IMR-90 (cell line): Measurements from ENCODE around the gene OTOG. TPM values are rescaled to one million over a fixed set of nuclear protein-coding genes. Genes with fewer than 3 reads are reported as not detected.

Experiments used
- ATAC-seq: fragments of 200-7000 bp; cut with Tn5 transposase; 2 replicates; pipeline ENCODE4 v1.9.1; 2020; ENCODE audit warnings: low read depth, mild to moderate bottlenecking, moderate library complexity
- BruUV-seq: library from RNA; stranded (reverse); fragments of 400-500 nt; replicated peaks from 2 replicates; lab custom pipeline; 2021; lab: Mats Ljungman, UMichigan
- CTCF ChIA-PET: fragments of 300-600 bp; formaldehyde crosslinking; extraction: SDS; loops from one replicate; lab custom pipeline; 2021; ENCODE audit warnings: antibody characterized with exemption; lab: Yijun Ruan, JAX
- POLR2A ChIA-PET: fragments of 300-600 bp; sonication (Branson Sonifier 250); formaldehyde crosslinking; loops from one replicate; lab custom pipeline; 2022; ENCODE audit warnings: antibody characterized with exemption; ENCODE audit not compliant: unreplicated experiment; lab: Charles Lee
- DNase-seq: peaks from one replicate; pipeline ENCODE4 v3.0.0; 2013
- H2AFZ ChIP-seq: replicated peaks from 2 replicates; pipeline ENCODE3; 2013; ENCODE audit warnings: low read length, mild to moderate bottlenecking; ENCODE audit not compliant: poor library complexity
- H2AK5ac ChIP-seq: 2 replicates; pipeline ENCODE4 v1.6.1; 2013; ENCODE audit warnings: low read depth, low read length, inconsistent platforms
- H2AK9ac ChIP-seq: replicated peaks from 2 replicates; pipeline ENCODE3; 2013; ENCODE audit warnings: mild to moderate bottlenecking, low read depth, low read length, moderate library complexity; ENCODE audit not compliant: poor library complexity
- H2BK120ac ChIP-seq: 2 replicates; pipeline ENCODE4 v1.6.1; 2013; ENCODE audit warnings: low read depth, low read length, inconsistent platforms
- H2BK15ac ChIP-seq: 3 replicates; pipeline ENCODE4 v1.6.1; 2013; ENCODE audit warnings: low read depth, low read length, inconsistent platforms
- H2BK20ac ChIP-seq: 2 replicates; pipeline ENCODE4 v1.6.1; 2013; ENCODE audit warnings: low read depth, mild to moderate bottlenecking, inconsistent platforms, low read length, moderate library complexity
- H2BK5ac ChIP-seq: 2 replicates; pipeline ENCODE4 v1.6.1; 2013; ENCODE audit warnings: mild to moderate bottlenecking, low read depth, low read length, inconsistent platforms; ENCODE audit not compliant: poor library complexity, severe bottlenecking
- H3K14ac ChIP-seq: replicated peaks from 2 replicates; pipeline ENCODE4 v1.6.1; 2013; ENCODE audit warnings: low read depth, low read length, inconsistent platforms
- H3K18ac ChIP-seq: 2 replicates; pipeline ENCODE4 v1.6.1; 2013; ENCODE audit warnings: low read depth, low read length, control low read depth
- H3K23ac ChIP-seq: 2 replicates; pipeline ENCODE4 v1.6.1; 2013; ENCODE audit warnings: low read depth, low read length, inconsistent platforms
- H3K27ac ChIP-seq: 2 replicates; pipeline ENCODE4 v1.5.1; 2013; ENCODE audit warnings: mild to moderate bottlenecking, control low read depth, low read length; ENCODE audit not compliant: insufficient read depth
- H3K27me3 ChIP-seq: 2 replicates; pipeline ENCODE4 v1.6.1; 2013; ENCODE audit warnings: low read length; ENCODE audit not compliant: control insufficient read depth, insufficient read depth
- H3K36me3 ChIP-seq: 2 replicates; pipeline ENCODE4 v1.6.1; 2013; ENCODE audit warnings: low read length, mixed read lengths; ENCODE audit not compliant: control insufficient read depth, insufficient read depth
- H3K4ac ChIP-seq: 2 replicates; pipeline ENCODE4 v1.6.1; 2013; ENCODE audit warnings: low read depth, low read length, inconsistent platforms
- H3K4me1 ChIP-seq: 2 replicates; pipeline ENCODE4 v1.6.1; 2013; ENCODE audit warnings: low read length, mixed read lengths; ENCODE audit not compliant: control insufficient read depth, insufficient read depth
- H3K4me2 ChIP-seq: 2 replicates; pipeline ENCODE4 v1.6.1; 2013; ENCODE audit warnings: low read depth, mild to moderate bottlenecking, control low read depth, low read length, moderate library complexity
- H3K4me3 ChIP-seq: 2 replicates; pipeline ENCODE4 v1.5.1; 2013; ENCODE audit warnings: low read depth, mild to moderate bottlenecking, control low read depth, low read length, moderate library complexity; ENCODE audit not compliant: insufficient read depth
- H3K56ac ChIP-seq: 2 replicates; pipeline ENCODE4 v1.6.1; 2013; ENCODE audit warnings: low read length, inconsistent platforms; ENCODE audit not compliant: insufficient read depth; ENCODE audit errors: extremely low read depth
- H3K79me1 ChIP-seq, 2 experiments: 2 replicates each; pipeline ENCODE4 v1.6.1; 2013; ENCODE audit warnings: low read length in 2 of 2, inconsistent platforms in 1 of 2, low read depth in 1 of 2
- H3K9ac ChIP-seq: 2 replicates; pipeline ENCODE4 v1.6.1; 2013; ENCODE audit warnings: low read depth, low read length, control low read depth
- H3K9me1 ChIP-seq: 2 replicates; pipeline ENCODE4 v1.6.1; 2013; ENCODE audit warnings: low read length, inconsistent platforms; ENCODE audit not compliant: insufficient read depth
- H3K9me3 ChIP-seq: 2 replicates; pipeline ENCODE4 v1.6.1; 2013; ENCODE audit warnings: low read length; ENCODE audit not compliant: control insufficient read depth, insufficient read depth
- H4K20me1 ChIP-seq: 2 replicates; pipeline ENCODE4 v1.6.1; 2013; ENCODE audit warnings: low read length, inconsistent platforms; ENCODE audit not compliant: insufficient read depth
- H4K5ac ChIP-seq: 2 replicates; pipeline ENCODE4 v1.6.1; 2013; ENCODE audit warnings: mild to moderate bottlenecking, low read depth, low read length, control low read depth
- H4K8ac ChIP-seq, 2 experiments: 2 replicates each; pipeline ENCODE4 v1.6.1; 2013; ENCODE audit warnings: low read depth in 2 of 2, low read length in 2 of 2, control low read depth in 1 of 2, inconsistent platforms in 1 of 2
- H4K91ac ChIP-seq: 2 replicates; pipeline ENCODE4 v1.6.1; 2013; ENCODE audit warnings: low read depth, low read length, inconsistent platforms; ENCODE audit not compliant: insufficient read depth
- BHLHE40 ChIP-seq: fragments of 150-350 bp; IDR thresholded peaks from 2 replicates; pipeline ENCODE4 v1.6.1; 2016; ENCODE audit warnings: mild to moderate bottlenecking, low read depth, low read length
- CEBPB ChIP-seq: IDR thresholded peaks from 2 replicates; pipeline ENCODE4 v1.6.1; 2012; ENCODE audit warnings: low read depth, low read length, improper control_type of control experiment
- CHD1 ChIP-seq: IDR thresholded peaks from 2 replicates; pipeline ENCODE4 v1.6.1; 2012; ENCODE audit warnings: low read depth, low read length, improper control_type of control experiment
- ELK1 ChIP-seq: fragments of 150-350 bp; IDR thresholded peaks from 2 replicates; pipeline ENCODE4 v1.6.1; 2016; ENCODE audit warnings: low read depth, mild to moderate bottlenecking, low read length, moderate library complexity, borderline replicate concordance
- FOS ChIP-seq: fragments of 150-350 bp; IDR thresholded peaks from 2 replicates; pipeline ENCODE4 v1.6.1; 2016; ENCODE audit warnings: low read depth, low read length
- MAFK ChIP-seq: IDR thresholded peaks from 2 replicates; pipeline ENCODE4 v1.6.1; 2012; ENCODE audit warnings: low read depth, low read length, improper control_type of control experiment
- MAZ ChIP-seq: IDR thresholded peaks from 2 replicates; pipeline ENCODE4 v1.6.1; 2012; ENCODE audit warnings: low read depth, mild to moderate bottlenecking, low read length, improper control_type of control experiment, moderate library complexity, borderline replicate concordance
- NFE2L2 ChIP-seq: fragments of 150-350 bp; IDR thresholded peaks from 2 replicates; pipeline ENCODE4 v1.6.1; 2016; ENCODE audit warnings: low read depth, mild to moderate bottlenecking, low read length
- POLR2A ChIP-seq: IDR thresholded peaks from 2 replicates; pipeline ENCODE4 v1.6.1; 2012; ENCODE audit warnings: mild to moderate bottlenecking, low read depth, low read length
- RAD21 ChIP-seq: IDR thresholded peaks from 2 replicates; pipeline ENCODE4 v1.6.1; 2012; ENCODE audit warnings: low read length, improper control_type of control experiment
- RCOR1 ChIP-seq: IDR thresholded peaks from 2 replicates; pipeline ENCODE4 v1.6.1; 2012; ENCODE audit warnings: mild to moderate bottlenecking, low read length, improper control_type of control experiment; ENCODE audit not compliant: insufficient replicate concordance
- RFX5 ChIP-seq: IDR thresholded peaks from 2 replicates; pipeline ENCODE4 v1.8.0; 2012; ENCODE audit warnings: low read depth, mild to moderate bottlenecking, low read length, moderate library complexity
- SMC3 ChIP-seq: fragments of 150-350 bp; IDR thresholded peaks from 2 replicates; pipeline ENCODE4 v1.6.1; 2016; ENCODE audit warnings: low read depth, mild to moderate bottlenecking, antibody characterized with exemption, low read length, moderate library complexity
- WGBS, 2 experiments: methylation state at CpG; one replicate each; pipeline versions ENCODE4 v1.1.5 to v1.1.7; 2013; ENCODE audit warnings: missing lambda C conversion rate in 2 of 2; ENCODE audit not compliant: insufficient read length in 1 of 2; ENCODE audit errors: extremely low coverage in 2 of 2; 5-methylcytosine and 5-hydroxymethylcytosine counted together
- dilution Hi-C: fragments of 300-500 bp; cut with HindIII; formaldehyde crosslinking; loops from one replicate; pipeline ENCODE4 v1.14.3; 2018; ENCODE audit warnings: low sequenced_read_pairs; ENCODE audit not compliant: unreplicated experiment
- in situ Hi-C: fragments of 300-500 bp; cut with MboI; formaldehyde crosslinking; loops from 3 replicates; pipeline ENCODE4 v1.14.3; 2019; ENCODE audit warnings: low sequenced_read_pairs, inconsistent platforms, mixed read lengths
- intact Hi-C: fragments of 100-400 bp; cut with micrococcal nuclease; formaldehyde crosslinking; loops from 2 replicates; pipeline ENCODE4 v1.10.0; 2022
- polyA plus RNA-seq, 3 experiments: library from polyadenylated mRNA; depleted of rRNA; stranded (reverse); fragments of >200 nt; gene quantifications; 2 replicates each; pipeline ENCODE4 v1.2.3, GENCODE V29; 2012; ENCODE audit warnings: low replicate concordance in 1 of 3
- total RNA-seq: library from RNA; depleted of rRNA; stranded (reverse); fragments of >200 nt; gene quantifications from 2 replicates; pipeline ENCODE4 v1.2.3, GENCODE V29; 2012
- TF ChIP-seq, protein P1 (sequence below): conservative IDR thresholded peaks from 2 replicates; pipeline ENCODE4 v1.5.1; 2012; ENCODE audit warnings: mild to moderate bottlenecking, low read depth, low read length, improper control_type of control experiment

Gene OTOG
- total and polyA plus RNA-seq, 2 of the 4 experiments (the other 2 are of a cell fraction), result not detected

DNA sequence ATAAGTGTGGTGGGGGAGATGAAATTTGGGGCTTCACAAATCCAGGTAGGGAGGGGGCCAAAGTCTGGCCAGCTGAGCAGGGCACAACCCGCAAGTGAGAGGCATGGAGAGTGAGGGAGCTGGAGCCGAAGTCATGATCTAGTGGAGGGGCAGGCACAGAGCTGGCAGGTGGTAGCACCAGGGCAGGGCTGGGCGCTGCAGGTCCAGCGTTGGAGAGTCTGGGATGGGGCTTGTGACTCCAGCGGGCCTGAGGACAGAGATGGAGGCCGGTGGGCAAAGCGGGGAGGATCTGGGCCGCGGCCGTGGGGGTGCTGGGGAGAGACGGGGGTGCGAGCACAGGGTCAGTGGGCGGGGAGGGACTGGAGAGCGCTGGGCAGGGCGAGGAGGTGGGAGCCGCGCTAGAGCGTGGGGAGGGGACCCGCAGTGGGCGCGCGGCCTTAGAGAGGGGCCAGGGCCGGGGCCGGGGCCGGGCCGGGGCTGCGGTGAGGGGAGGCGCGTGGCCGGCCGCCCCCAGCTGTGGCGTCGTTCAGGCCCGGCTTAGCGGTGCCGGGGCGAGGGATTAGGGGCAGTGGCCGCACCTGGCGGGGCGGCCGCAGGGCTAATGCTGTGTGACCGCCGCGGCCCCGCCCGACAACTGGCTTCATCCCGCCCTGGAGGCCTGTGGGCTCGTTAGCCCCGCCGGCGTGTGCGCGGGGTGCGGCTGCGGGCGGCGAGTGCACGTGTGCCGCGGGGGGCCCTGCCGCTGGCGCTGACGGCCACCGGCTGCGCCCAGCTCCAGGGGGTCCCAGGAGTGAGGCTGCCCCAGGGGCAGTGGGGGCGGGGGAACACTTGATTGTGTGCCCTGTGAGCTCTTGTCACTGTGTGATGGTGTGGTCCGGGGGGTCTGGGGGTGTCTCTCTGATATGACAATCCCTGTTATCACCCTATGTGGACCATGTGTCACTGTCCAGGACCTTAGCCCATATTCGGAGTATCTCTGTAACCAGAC is 148.7 kb downstream of the OTOG start:
- Histone ChIP-seq H2AFZ (peak overlapping the region; percentile 34), H3K18ac (no peak overlapping the region), H3K23ac (no peak overlapping the region), H3K9me1 (no peaks in the 10 kb centered on the region), H3K4me2 (no peak overlapping the region), H3K9ac (no peak overlapping the region), H2BK20ac (no peak overlapping the region), H2BK15ac (no peak overlapping the region), H3K4me3 (no peak overlapping the region), H3K79me1 (no peaks in the 10 kb centered on the region), H4K5ac (no peak overlapping the region), H3K27me3 (peaks cover 44% of the 10 kb centered on the region), H4K8ac (no peak overlapping the region), H4K91ac (no peak overlapping the region), H3K14ac (no peak overlapping the region), H3K9me3 (no peaks in the 10 kb centered on the region), H2AK9ac (no peak overlapping the region), H3K27ac (no peak overlapping the region), H3K36me3 (no peaks in the 10 kb centered on the region), H3K56ac (no peak overlapping the region), H4K20me1 (no peaks in the 10 kb centered on the region), H2BK5ac (no peak overlapping the region), H3K4me1 (no peaks in the 10 kb centered on the region), H2AK5ac (no peak overlapping the region), H2BK120ac (no peak overlapping the region), H3K4ac (no peak overlapping the region)
- no peak for DNase-seq
- no TSS peak for BruUV-seq
- ChIA-PET CTCF (no interaction called here), POLR2A (no interaction called here)
- WGBS, 2 experiments, result 4% methylated on average over 18 of the region's 68 CpGs; no CpG with 5 or more reads in 1 of the 2 experiments
- in situ Hi-C loops, result no loop called here
- peak; percentile 11; the same call in 1 of the 2 replicates for ATAC-seq
- dilution Hi-C loops, result no loop called here
- TF ChIP-seq RAD21, result no peak
- TF ChIP-seq POLR2A, result no peak
- no peak for TF ChIP-seq RCOR1
- no peak for TF ChIP-seq RFX5
- TF ChIP-seq MAZ, result no peak
- no peak for TF ChIP-seq ELK1
- TF ChIP-seq CEBPB, result no peak
- no peak for TF ChIP-seq BHLHE40
- no peak for TF ChIP-seq NFE2L2
- TF ChIP-seq CHD1, result no peak
- no peak for TF ChIP-seq FOS
- TF ChIP-seq, protein P1, sequence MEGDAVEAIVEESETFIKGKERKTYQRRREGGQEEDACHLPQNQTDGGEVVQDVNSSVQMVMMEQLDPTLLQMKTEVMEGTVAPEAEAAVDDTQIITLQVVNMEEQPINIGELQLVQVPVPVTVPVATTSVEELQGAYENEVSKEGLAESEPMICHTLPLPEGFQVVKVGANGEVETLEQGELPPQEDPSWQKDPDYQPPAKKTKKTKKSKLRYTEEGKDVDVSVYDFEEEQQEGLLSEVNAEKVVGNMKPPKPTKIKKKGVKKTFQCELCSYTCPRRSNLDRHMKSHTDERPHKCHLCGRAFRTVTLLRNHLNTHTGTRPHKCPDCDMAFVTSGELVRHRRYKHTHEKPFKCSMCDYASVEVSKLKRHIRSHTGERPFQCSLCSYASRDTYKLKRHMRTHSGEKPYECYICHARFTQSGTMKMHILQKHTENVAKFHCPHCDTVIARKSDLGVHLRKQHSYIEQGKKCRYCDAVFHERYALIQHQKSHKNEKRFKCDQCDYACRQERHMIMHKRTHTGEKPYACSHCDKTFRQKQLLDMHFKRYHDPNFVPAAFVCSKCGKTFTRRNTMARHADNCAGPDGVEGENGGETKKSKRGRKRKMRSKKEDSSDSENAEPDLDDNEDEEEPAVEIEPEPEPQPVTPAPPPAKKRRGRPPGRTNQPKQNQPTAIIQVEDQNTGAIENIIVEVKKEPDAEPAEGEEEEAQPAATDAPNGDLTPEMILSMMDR, result no peak
- no peak for TF ChIP-seq SMC3
- no peak for TF ChIP-seq MAFK
- intact Hi-C loops, result loop anchor here (10.0 kb wide), 1 partner anchor 1129 kb away; no protein-coding TSS in a partner anchor
